GM18507 (cell line): ENCODE measurements around the gene HMGB1.

Source experiments
- DNase-seq: peaks from one replicate; pipeline ENCODE4 v3.0.0; 2011; ENCODE audit warnings: low read depth; ENCODE audit not compliant: insufficient read length; ENCODE audit errors: extremely low spot score
- FAIRE-seq: peaks from 2 replicates; lab custom pipeline; 2011; peaks lifted over from hg19 to GRCh38; lab: Jason Lieb, UNC

Gene HMGB1

DNA sequence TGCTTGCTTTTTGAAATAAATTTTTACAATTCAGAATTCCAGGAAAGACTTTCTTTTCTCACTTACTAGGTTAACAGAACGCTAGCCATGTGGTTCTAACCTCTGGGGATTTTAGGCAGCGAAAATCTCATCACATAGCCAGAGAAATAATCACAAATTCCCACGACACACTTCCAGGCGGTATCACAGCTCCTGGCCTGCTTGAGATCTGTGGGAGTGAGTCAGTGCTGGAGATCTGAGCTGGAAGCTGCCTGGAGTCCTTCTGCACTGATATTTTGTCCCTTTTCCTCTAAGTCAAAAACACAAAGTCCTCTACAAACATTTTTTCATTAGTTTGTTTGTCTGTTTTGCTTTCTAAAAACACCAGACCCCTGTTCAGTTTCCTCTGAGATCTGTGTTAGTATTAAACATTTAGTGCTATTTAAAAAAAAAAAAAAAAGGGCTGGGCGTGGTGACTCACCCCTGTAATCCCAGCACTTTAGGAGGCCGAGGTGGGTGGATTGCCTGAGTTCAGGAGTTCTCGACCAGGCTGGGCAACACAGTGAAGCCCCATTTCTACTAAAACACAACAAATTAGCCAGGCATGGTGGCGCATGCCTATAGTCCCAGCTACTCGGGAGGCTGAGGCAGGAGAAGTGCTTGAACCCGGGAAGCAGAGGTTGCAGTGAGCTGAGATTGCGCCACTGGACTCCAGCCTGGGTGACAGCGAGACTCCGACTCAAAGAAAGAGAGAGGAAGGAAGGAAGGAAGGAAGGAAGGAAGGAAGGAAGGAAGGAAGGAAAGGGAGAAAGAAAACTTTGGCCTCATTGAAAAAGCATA lies 55.6 kb downstream of the HMGB1 start:
- FAIRE-seq: no peak
- no peak for DNase-seq

DNA sequence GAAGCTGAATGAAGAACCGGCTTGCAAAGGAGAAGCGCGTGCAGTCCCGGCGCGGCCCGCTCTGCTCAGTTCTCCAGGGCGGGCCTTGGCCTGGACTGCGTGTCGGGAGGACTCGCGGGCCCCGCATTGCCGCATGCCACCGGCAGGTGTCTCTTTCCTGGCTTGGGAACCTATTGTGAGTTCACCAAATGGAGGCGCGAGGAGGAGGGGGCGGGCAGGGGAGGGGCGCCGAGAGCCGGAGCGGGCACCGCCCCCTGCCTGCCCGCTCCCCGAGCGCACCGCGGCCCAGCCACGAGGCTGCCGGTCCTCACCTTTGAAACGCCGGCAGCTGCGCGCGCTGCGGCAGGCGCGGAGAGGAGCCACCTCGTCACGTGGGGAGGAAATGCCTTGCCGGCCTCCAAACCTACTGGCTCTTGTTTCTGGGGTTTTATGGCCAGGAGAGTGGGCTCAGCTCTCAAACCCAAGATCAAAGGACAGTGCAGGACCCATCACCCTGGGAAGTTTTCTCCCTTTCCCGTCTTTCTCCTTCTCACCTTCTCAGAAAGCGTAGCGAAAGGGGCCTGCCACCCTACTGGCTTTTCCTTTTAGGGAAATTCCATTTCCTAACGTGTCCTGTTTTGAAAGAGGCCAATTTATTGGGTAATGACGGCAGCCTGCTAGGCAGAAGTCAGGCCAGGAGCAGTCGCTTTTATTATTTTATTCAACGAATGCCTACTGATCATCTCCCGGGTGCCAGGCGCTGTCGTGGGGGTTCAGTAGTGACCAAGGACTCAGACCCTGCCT lies 57.2 kb downstream of the HMGB1 start:
- DNase-seq (peak; percentile 84), FAIRE-seq (peak; percentile 93)

DNA sequence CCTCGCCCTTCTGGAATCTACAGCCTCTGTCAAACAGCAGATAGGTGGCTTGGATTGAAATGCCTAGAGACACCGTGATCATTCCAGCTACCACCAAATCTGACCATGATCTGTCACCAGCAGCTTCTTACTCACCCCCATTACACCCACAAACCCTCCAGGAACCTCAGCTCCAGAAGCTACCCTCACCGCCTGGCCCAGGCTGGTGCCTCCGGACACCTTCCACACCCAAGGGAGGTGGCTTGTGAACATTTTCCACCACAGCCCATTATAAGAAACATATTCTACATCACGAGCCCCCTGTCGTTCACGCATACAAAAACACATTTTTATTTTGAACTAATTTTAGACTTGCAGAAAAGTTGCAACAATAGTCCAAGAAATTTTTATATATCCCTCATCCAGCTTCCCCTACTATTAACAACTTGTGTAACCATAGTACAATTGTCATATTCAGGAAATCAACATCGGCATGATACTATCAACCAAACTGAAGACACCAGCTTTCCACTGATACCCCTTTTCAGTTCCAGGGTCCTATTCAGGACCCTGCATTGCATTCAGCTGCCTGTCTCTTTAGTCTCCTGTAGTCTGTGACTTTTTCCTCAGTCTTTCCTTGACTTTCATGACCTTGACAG lies 58.8 kb downstream of the HMGB1 start:
- FAIRE-seq (no peak), DNase-seq (no peak)
